Skeletal muscle satellite cell (primary cell): Measurements from ENCODE around the gene RPS2.
"Not testable (repeated sequence)": the region's sequence is repeated elsewhere in the genome, so short reads cannot be mapped to it uniquely, and the experiment has no call there.

Experiments used
- H3K27me3 ChIP-seq: 2 replicates; pipeline ENCODE4 v1.7.0; 2013; ENCODE audit warnings: low read length; ENCODE audit not compliant: control insufficient read depth, insufficient read depth
- H3K36me3 ChIP-seq: 2 replicates; pipeline ENCODE4 v1.7.0; 2013; ENCODE audit warnings: mild to moderate bottlenecking, control low read depth, low read length; ENCODE audit not compliant: insufficient read depth
- H3K4me1 ChIP-seq: 2 replicates; pipeline ENCODE4 v1.7.0; 2013; ENCODE audit warnings: low read length; ENCODE audit not compliant: control insufficient read depth, insufficient read depth
- H3K4me2 ChIP-seq: 2 replicates; pipeline ENCODE4 v1.7.0; 2013; ENCODE audit warnings: mild to moderate bottlenecking, low read length
- H3K4me3 ChIP-seq: 2 replicates; pipeline ENCODE4 v1.7.0; 2013; ENCODE audit warnings: low read length
- H3K9ac ChIP-seq: 2 replicates; pipeline ENCODE4 v1.7.0; 2013; ENCODE audit warnings: mild to moderate bottlenecking, low read depth, low read length, moderate library complexity
- H3K9me3 ChIP-seq: replicated peaks from 2 replicates; pipeline ENCODE4 v1.7.0; 2013; ENCODE audit warnings: mild to moderate bottlenecking, control low read depth, low read length

The RPS2 gene

DNA sequence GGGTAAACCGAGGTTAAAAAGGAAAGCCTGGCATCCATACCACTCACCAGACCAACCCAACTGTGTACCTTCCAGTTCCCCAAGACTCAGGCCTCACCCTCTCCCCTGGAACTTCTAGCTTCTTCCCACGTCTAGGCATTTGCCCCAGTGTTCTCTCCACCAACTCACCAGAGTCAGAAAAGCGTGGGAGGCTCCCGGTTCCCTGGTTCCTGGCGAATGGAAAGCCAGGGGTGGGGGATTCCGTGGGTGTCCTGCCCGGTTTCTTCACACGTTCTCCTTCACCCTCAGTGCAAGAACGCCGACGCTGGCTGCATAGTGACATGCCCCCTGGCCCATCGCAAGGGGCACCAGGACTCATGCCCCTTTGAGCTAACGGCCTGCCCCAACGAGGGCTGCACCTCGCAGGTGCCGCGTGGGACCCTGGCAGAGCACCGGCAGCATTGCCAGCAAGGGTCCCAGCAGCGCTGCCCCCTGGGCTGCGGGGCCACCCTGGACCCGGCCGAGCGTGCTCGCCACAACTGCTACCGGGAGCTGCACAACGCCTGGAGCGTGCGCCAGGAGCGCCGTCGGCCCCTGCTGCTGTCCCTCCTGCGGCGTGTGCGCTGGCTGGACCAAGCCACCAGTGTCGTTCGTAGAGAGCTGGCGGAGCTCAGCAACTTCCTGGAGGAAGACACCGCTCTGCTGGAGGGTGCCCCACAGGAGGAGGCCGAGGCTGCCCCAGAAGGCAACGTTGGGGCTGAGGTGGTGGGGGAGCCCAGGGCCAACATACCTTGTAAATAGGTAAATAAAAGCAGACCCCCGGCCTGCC, 3.7 kb upstream of the RPS2 start:
- Histone ChIP-seq H3K4me2 (no peak overlapping the region), H3K36me3 (peaks cover 15% of the 10 kb centered on the region), H3K9ac (no peak overlapping the region), H3K4me3 (no peak overlapping the region), H3K27me3 (no peaks in the 10 kb centered on the region), H3K9me3 (no peaks in the 10 kb centered on the region), H3K4me1 (peaks cover 15% of the 10 kb centered on the region)

- H3K4me3 ChIP-seq: peak within 1 kb of the TSS; percentile 82
- peaks cover 29% of the 10 kb centered on the region for H3K36me3 ChIP-seq
- no peaks in the 10 kb centered on the region for H3K27me3 ChIP-seq
- H3K9me3 ChIP-seq: no peaks in the 10 kb centered on the region
- peaks cover 18% of the 10 kb centered on the region for H3K4me1 ChIP-seq
- H3K4me2 ChIP-seq: peak within 1 kb of the TSS; percentile 99
- H3K9ac ChIP-seq: peak within 1 kb of the TSS; percentile 97
Measured at GRCh38 chr16:1966460-1966859, 1.8 kb upstream of the RPS2 start, which contains the start of gene RNF151. TSS of gene RNF151 (plus strand) at chr16:1966856. CDS start at chr16:1966882, 26 bp downstream.

GRCh38 chr16:1965396-1966001, 873 bp upstream of the RPS2 start:
- Histone ChIP-seq H3K27me3 (no peaks in the 10 kb centered on the region), H3K9ac (peak overlapping the region; percentile 97), H3K4me3 (peak overlapping the region; percentile 82), H3K4me1 (peaks cover 21% of the 10 kb centered on the region), H3K9me3 (no peaks in the 10 kb centered on the region), H3K36me3 (peaks cover 35% of the 10 kb centered on the region), H3K4me2 (peak overlapping the region; percentile 99)

DNA sequence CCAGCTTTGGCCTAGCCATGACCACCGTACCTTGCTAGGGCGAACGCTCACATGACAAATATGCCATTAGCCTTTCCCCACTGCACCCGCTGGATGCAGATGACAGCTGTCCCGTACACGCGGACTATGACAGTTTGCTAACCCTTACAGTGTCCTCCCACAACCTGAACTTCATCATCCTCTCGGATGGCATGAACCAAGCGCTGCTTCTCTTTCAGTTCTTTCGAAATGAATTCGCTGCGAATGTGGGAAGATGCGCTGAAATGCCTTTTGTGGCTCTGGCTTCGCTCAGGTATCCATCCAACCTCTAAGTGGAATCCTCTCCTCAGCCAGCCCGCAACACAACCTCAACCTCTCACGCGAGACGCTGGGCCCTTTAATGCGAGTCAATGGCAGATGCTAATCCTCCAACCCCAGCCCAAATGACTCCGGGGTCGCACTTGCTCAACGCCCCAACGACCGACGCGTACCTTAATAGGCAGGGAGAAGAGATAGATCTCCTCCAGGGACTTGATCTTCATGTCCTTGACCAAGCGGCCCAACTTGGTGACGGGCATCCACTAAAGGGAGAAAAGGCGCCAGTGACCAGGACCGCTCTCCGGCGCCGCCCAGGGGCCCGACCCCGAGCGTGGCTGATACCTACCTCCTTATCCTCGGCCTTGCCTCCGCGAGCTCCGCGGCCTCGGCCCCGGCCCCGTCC, 670 bp downstream of the RPS2 start:
- H3K27me3 ChIP-seq: no peaks in the 10 kb centered on the region
- H3K4me3 ChIP-seq: peak overlapping the region; percentile 82
- peaks cover 29% of the 10 kb centered on the region for H3K4me1 ChIP-seq
- H3K9me3 ChIP-seq: no peaks in the 10 kb centered on the region
- peaks cover 35% of the 10 kb centered on the region for H3K36me3 ChIP-seq
- H3K9ac ChIP-seq: peak overlapping the region; percentile 97
- peak overlapping the region; percentile 87 for H3K4me2 ChIP-seq

DNA sequence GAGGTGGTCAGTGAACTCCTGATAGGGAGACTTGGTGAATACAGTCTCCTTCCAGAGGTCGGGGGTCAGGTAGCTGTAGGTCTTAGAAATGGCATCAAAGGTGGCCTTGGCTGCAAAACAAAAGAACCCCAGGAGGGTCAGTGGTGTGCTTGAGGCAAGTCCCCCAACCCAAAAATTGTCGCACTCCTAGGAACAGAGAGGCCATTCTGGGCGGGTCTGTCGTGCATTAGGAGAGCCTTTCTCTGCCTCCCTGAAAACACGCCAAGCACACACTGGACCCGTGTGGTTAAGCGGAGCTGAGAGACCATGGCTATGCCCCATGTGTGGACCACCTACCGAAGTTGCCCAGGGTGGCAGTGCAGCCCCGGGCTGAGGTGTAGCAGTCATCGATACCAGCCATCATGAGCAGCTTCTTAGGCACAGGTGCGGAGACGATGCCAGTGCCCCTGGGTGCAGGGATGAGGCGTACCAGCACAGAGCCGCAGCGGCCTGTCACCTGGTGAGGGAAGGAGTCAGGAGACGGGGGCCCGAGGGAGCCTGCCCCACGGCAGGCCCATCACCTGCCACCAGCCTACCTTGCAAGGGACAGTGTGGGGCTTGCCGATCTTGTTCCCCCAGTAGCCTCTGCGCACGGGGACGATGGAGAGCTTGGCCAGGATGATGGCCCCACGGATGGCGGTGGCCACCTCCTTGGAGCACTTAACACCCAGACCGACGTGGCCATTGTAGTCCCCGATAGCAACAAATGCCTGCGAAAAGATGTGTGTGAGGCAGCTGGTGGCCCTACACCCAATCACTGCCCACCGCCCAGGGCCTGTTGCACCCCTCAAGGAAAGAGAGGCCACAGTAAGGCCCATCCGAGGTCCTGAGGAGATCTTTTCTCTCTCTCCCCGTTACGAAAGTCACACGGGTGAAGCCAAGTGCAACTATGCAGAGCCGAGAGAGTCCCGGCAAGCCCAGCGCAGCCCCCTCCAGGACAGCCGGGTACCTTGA, 2.2 kb downstream of the RPS2 start:
- peaks cover 35% of the 10 kb centered on the region for H3K36me3 ChIP-seq
- H3K9ac ChIP-seq: peak overlapping the region; percentile 97
- H3K9me3 ChIP-seq, H3K27me3 ChIP-seq: not testable (repeated sequence)
- H3K4me2 ChIP-seq: peak overlapping the region; percentile 87
- peak overlapping the region; percentile 82 for H3K4me3 ChIP-seq
- H3K4me1 ChIP-seq: peaks cover 30% of the 10 kb centered on the region

DNA sequence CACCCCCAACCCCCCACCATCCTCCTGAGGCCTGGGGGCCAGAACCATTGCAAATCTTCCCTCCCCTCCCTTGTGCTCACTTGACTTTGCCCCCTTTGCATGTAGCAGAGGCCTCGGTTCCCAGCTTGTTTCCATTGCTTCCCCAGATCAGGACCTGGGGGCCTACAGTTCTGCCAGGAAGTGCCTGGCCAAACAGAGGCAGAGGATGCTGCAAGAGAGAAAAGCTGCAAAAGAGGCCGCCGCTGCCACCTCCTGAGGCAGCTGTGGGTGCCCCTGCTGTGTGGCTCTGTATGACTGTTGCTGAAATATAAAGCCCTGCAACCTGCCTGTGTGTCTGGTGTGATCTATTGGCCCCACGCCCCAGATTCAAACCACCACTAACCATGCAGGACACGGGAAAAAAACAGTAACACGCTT, 3.0 kb downstream of the RPS2 start:
- Histone ChIP-seq H3K9me3 (no peaks in the 10 kb centered on the region), H3K4me3 (no peak overlapping the region), H3K4me2 (peak overlapping the region; percentile 87)

GRCh38 chr16:1960665-1961630, 3.7 kb downstream of the RPS2 start:
- no peaks in the 10 kb centered on the region for H3K27me3 ChIP-seq
- H3K9ac ChIP-seq: peak overlapping the region; percentile 89
- H3K36me3 ChIP-seq: peaks cover 34% of the 10 kb centered on the region
- H3K4me3 ChIP-seq: peak overlapping the region; percentile 80
- H3K9me3 ChIP-seq: no peaks in the 10 kb centered on the region
- peak overlapping the region; percentile 84 for H3K4me2 ChIP-seq
- peaks cover 29% of the 10 kb centered on the region for H3K4me1 ChIP-seq

More for the DNA sequence above, 3.0 kb downstream of the RPS2 start:
- peaks cover 30% of the 10 kb centered on the region for H3K4me1 ChIP-seq
- H3K27me3 ChIP-seq: no peaks in the 10 kb centered on the region
- H3K9ac ChIP-seq: no peak overlapping the region
- peaks cover 35% of the 10 kb centered on the region for H3K36me3 ChIP-seq

- no peaks in the 10 kb centered on the region for H3K9me3 ChIP-seq
- H3K9ac ChIP-seq: peak within 1 kb of the TSS; percentile 89
- H3K4me2 ChIP-seq: peak within 1 kb of the TSS; percentile 84
- peak within 1 kb of the TSS; percentile 80 for H3K4me3 ChIP-seq
- no peaks in the 10 kb centered on the region for H3K27me3 ChIP-seq
- H3K36me3 ChIP-seq: peaks cover 30% of the 10 kb centered on the region
- peaks cover 24% of the 10 kb centered on the region for H3K4me1 ChIP-seq
Measured at GRCh38 chr16:1959269-1960039, 5.2 kb downstream of the RPS2 start, which contains the start of gene NDUFB10. TSS of gene NDUFB10 (plus strand) at chr16:1959538. CDS start at chr16:1959625, 87 bp downstream.

DNA sequence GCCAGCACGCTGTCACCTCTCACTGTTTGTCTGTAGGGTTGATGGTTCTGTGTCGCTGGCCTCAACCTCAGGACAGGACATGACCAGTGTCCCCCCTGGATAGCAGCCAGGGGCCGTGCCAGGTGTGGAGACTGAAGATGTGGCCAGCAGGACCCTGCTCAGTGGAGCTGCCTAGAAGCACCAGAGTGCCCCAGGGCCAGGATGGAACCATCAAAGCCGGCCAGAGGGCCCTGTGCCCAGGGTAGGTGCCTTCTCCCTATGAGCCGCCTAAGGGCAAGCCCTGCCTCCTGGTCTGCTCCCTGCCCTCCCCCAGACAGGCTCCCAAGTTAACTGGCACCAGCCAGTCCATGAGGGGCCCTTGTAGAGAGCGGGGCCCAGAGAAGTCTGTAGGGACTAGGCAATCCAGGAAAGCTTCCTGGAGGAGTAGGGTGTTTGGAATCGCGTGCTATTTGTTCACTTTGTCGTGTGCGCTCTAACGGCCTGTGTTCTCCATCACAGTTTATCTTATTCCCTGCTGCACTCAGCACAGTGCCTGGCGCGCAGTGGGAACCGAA, 5.8 kb downstream of the RPS2 start:
- H3K27me3 ChIP-seq: no peaks in the 10 kb centered on the region
- peak overlapping the region; percentile 50 for H3K4me3 ChIP-seq
- H3K9me3 ChIP-seq: no peaks in the 10 kb centered on the region
- peak overlapping the region; percentile 84 for H3K4me2 ChIP-seq
- peaks cover 24% of the 10 kb centered on the region for H3K4me1 ChIP-seq
- H3K36me3 ChIP-seq: peaks cover 26% of the 10 kb centered on the region
- peak overlapping the region; percentile 89 for H3K9ac ChIP-seq
